Stomach (tissue), 9 donors: ENCODE measurements around the gene BICD2. TPM values are rescaled to one million over a fixed set of nuclear protein-coding genes. Genes with fewer than 3 reads are reported as not detected.

Source experiments
- DNase-seq, 2 donors: peaks; one replicate each; pipeline versions ENCODE4 v3.0.0 to v3.0.0-alpha.2; 2013 to 2019
- H3K27ac ChIP-seq, 5 donors: fragments of 200-600 bp in 4 of 5; sonication (generic) in 4 of 5; one replicate each; pipeline ENCODE4 v1.5.1; 2013 to 2019; ENCODE audit warnings: mild to moderate bottlenecking in 1 of 5, moderate library complexity in 1 of 5
- H3K27me3 ChIP-seq, 3 donors: fragments of 200-600 bp; sonication (generic); one replicate each; pipeline ENCODE4 v1.5.1; 2017 to 2019; ENCODE audit warnings: mixed run types in 1 of 3
- H3K36me3 ChIP-seq, 4 donors: fragments of 200-600 bp; sonication (generic); 1 replicate in 3 of 4; 2 replicates in 1 of 4; pipeline ENCODE4 v1.5.1; 2016 to 2019
- H3K4me1 ChIP-seq, 4 donors: fragments of 200-600 bp; sonication (generic); one replicate each; pipeline ENCODE4 v1.5.1; 2016 to 2019
- H3K4me3 ChIP-seq, 4 donors: fragments of 200-600 bp; sonication (generic) in 3 of 4; one replicate each; pipeline ENCODE4 v1.5.1; 2016 to 2019; ENCODE audit warnings: mild to moderate bottlenecking in 1 of 4
- H3K9me3 ChIP-seq, 4 donors: fragments of 200-600 bp; sonication (generic); one replicate each; pipeline ENCODE4 v1.5.1; 2016 to 2019
- EP300 ChIP-seq: sonication (generic); formaldehyde crosslinking; IDR thresholded peaks from one replicate; pipeline ENCODE4 v1.6.1; 2017; ENCODE audit warnings: antibody characterized with exemption
- POLR2A ChIP-seq, 4 donors: fragments of 450-650 bp; IDR thresholded peaks; one replicate each; pipeline ENCODE4 v1.6.1; 2016; ENCODE audit warnings: antibody characterized with exemption in 4 of 4, control low read depth in 2 of 4, mild to moderate bottlenecking in 1 of 4, moderate library complexity in 1 of 4
- POLR2AphosphoS5 ChIP-seq, 3 donors: sonication (generic); formaldehyde crosslinking; IDR thresholded peaks; one replicate each; pipeline ENCODE4 v1.6.1; 2016; ENCODE audit warnings: antibody characterized with exemption in 3 of 3
- WGBS, 5 donors: extraction: QIAGEN DNeasy Blood & Tissue Kit in 3 of 5; methylation state at CpG; one replicate each; pipeline versions ENCODE4 v1.1.5 to v1.1.7; 2013 to 2018; 5-methylcytosine and 5-hydroxymethylcytosine counted together
- intact Hi-C: fragments of 100-400 bp; cut with DNase I; formaldehyde crosslinking; loops from one replicate; pipeline ENCODE4 v1.15.1; 2023; ENCODE audit warnings: low total_unique reads
- polyA plus RNA-seq, 3 donors: library from polyadenylated mRNA; stranded (reverse); fragments of 200-250 nt; gene quantifications; one replicate each; pipeline ENCODE4 v1.2.3, GENCODE V29; 2013
- total RNA-seq, 5 donors: library from RNA; depleted of rRNA; stranded (reverse); fragments of >200 nt; gene quantifications; one replicate each; pipeline versions ENCODE4 v1.1.0 to v1.2.3, GENCODE V29; 2014 to 2016
- TF ChIP-seq, protein P1 (sequence below), 7 experiments: fragments of 450-650 bp in 4 of 7; fragments of 200-600 bp in 3 of 7; sonication (generic) in 3 of 7; IDR thresholded peaks; one replicate each; pipeline ENCODE4 v1.5.1; 2016 to 2019; ENCODE audit warnings: antibody characterized with exemption in 7 of 7, control low read depth in 2 of 7, mild to moderate bottlenecking in 1 of 7
- donor health status: healthy with polysubstance abuse.
- donor health status: Bipolar disorder and iron deficiency.
- donor health status: healthy.

Gene BICD2
- total and polyA plus RNA-seq, 8 donors: 5.9 to 32.6 (median 16.4) TPM

- Histone ChIP-seq H3K4me1 (peaks cover 31 to 88% (median 46%) of the 10 kb centered on the region in 4 donors), H3K36me3 (no peaks in the 10 kb centered on the region), H3K4me3 (no peak overlapping the region), H3K9me3 (no peaks in the 10 kb centered on the region), H3K27ac (peak overlapping the region in 2 of 5 donors; percentile 9 to 14), H3K27me3 (no peaks in the 10 kb centered on the region)
- TF ChIP-seq POLR2AphosphoS5 (IDR thresholded peaks at IDR 0.05) (no peak), POLR2A (IDR thresholded peaks at IDR 0.05) (no peak), EP300 (no peak)
- TF ChIP-seq, protein P1, sequence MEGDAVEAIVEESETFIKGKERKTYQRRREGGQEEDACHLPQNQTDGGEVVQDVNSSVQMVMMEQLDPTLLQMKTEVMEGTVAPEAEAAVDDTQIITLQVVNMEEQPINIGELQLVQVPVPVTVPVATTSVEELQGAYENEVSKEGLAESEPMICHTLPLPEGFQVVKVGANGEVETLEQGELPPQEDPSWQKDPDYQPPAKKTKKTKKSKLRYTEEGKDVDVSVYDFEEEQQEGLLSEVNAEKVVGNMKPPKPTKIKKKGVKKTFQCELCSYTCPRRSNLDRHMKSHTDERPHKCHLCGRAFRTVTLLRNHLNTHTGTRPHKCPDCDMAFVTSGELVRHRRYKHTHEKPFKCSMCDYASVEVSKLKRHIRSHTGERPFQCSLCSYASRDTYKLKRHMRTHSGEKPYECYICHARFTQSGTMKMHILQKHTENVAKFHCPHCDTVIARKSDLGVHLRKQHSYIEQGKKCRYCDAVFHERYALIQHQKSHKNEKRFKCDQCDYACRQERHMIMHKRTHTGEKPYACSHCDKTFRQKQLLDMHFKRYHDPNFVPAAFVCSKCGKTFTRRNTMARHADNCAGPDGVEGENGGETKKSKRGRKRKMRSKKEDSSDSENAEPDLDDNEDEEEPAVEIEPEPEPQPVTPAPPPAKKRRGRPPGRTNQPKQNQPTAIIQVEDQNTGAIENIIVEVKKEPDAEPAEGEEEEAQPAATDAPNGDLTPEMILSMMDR (IDR thresholded peaks at IDR 0.05): no peak
- WGBS, 5 donors: 68 to 83% (median 72%) methylated on average over 6 of the region's 6 CpGs
- DNase-seq: no peak
- intact Hi-C loops: no loop called here
Observed at GRCh38 chr9:92749934-92750315, 14.7 kb downstream of the BICD2 start.

- intact Hi-C loops: no loop called here
- H3K27ac ChIP-seq: peak overlapping the region in 2 of 5 donors; percentile 9 to 14
Observed at GRCh38 chr9:92749071-92749933, 15.3 kb downstream of the BICD2 start.

GRCh38 chr9:92748233-92748497 lies 16.5 kb downstream of the BICD2 start:
- no peak overlapping the region for H3K4me3 ChIP-seq
- DNase-seq: no peak
- no peaks in the 10 kb centered on the region for H3K36me3 ChIP-seq
- intact Hi-C loops: no loop called here
- TF ChIP-seq EP300 (no peak), POLR2A (IDR thresholded peaks at IDR 0.05) (no peak), POLR2AphosphoS5 (IDR thresholded peaks at IDR 0.05) (no peak)
- TF ChIP-seq, protein P1 (IDR thresholded peaks at IDR 0.05): no peak
- 75 to 89% (median 86%) methylated on average over 3 of the region's 3 CpGs for WGBS, 5 donors
- H3K9me3 ChIP-seq: no peaks in the 10 kb centered on the region
- no peak overlapping the region for H3K27ac ChIP-seq
- peaks cover 31 to 76% (median 46%) of the 10 kb centered on the region in 4 donors for H3K4me1 ChIP-seq
- H3K27me3 ChIP-seq: no peaks in the 10 kb centered on the region

More at GRCh38 chr9:92749071-92749933, 15.3 kb downstream of the BICD2 start:
- TF ChIP-seq EP300 (no peak), POLR2AphosphoS5 (IDR thresholded peaks at IDR 0.05) (no peak), POLR2A (IDR thresholded peaks at IDR 0.05) (no peak)
- TF ChIP-seq, protein P1 (IDR thresholded peaks at IDR 0.05): no peak
- WGBS, 5 donors: 53 to 72% (median 55%) methylated on average over 9 to 12 of the region's 12 CpGs
- Histone ChIP-seq H3K4me1 (peaks cover 31 to 87% (median 46%) of the 10 kb centered on the region in 4 donors), H3K36me3 (no peaks in the 10 kb centered on the region), H3K9me3 (no peaks in the 10 kb centered on the region), H3K4me3 (no peak overlapping the region), H3K27me3 (no peaks in the 10 kb centered on the region)
- no peak for DNase-seq

GRCh38 chr9:92747459-92748232 lies 17.0 kb downstream of the BICD2 start:
- Histone ChIP-seq H3K4me1 (peaks cover 31 to 71% (median 45%) of the 10 kb centered on the region in 4 donors), H3K27me3 (no peaks in the 10 kb centered on the region), H3K4me3 (no peak overlapping the region), H3K36me3 (no peaks in the 10 kb centered on the region), H3K27ac (no peak overlapping the region), H3K9me3 (no peaks in the 10 kb centered on the region)
- no peak for DNase-seq
- intact Hi-C loops: no loop called here
- WGBS, 5 donors: 60 to 76% (median 74%) methylated on average over 8 to 9 of the region's 9 CpGs
- TF ChIP-seq, protein P1 (IDR thresholded peaks at IDR 0.05): no peak
- no peak for TF ChIP-seq EP300
- TF ChIP-seq POLR2AphosphoS5 (IDR thresholded peaks at IDR 0.05): no peak
- no peak for TF ChIP-seq POLR2A (IDR thresholded peaks at IDR 0.05)
